GM19239 (cell line): ENCODE measurements around the gene ENPP1.
"Not testable (repeated sequence)": the region's sequence is repeated elsewhere in the genome, so short reads cannot be mapped to it uniquely, and the experiment has no call there.

Experiments used
- DNase-seq: peaks from one replicate; pipeline ENCODE4 v3.0.0; 2011; ENCODE audit warnings: low spot score; ENCODE audit not compliant: insufficient read length
- FAIRE-seq: peaks from 2 replicates; lab custom pipeline; 2011; peaks lifted over from hg19 to GRCh38; lab: Jason Lieb, UNC

ENPP1 gene

GRCh38 chr6:131859658-131860057, 51.8 kb downstream of the ENPP1 start:
- not testable (repeated sequence) for FAIRE-seq, DNase-seq

GRCh38 chr6:131861381-131861780, 53.6 kb downstream of the ENPP1 start:
- no peak for DNase-seq
- no peak for FAIRE-seq

GRCh38 chr6:131862476-131862875, 54.7 kb downstream of the ENPP1 start:
- DNase-seq (no peak), FAIRE-seq (no peak)

DNA sequence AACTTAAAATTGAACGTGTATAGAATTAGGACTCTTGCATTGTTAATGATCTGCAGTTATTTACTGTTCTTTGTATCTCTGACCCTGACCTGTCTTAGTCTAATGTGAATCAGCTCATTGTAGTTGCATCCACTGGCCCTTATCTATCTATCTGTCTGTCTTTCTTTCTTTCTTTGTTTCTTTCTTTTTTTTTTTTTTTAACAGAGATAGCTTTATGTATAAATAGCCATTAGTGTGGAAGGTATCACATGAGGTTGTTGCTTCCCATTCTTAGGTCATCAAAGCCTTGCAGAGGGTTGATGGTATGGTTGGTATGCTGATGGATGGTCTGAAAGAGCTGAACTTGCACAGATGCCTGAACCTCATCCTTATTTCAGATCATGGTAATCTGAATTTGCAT, 59.9 kb downstream of the ENPP1 start:
- FAIRE-seq (no peak), DNase-seq (no peak)

- no peak for DNase-seq
- FAIRE-seq = no peak
Measured at GRCh38 chr6:131868836-131869235, 61.0 kb downstream of the ENPP1 start.

DNA sequence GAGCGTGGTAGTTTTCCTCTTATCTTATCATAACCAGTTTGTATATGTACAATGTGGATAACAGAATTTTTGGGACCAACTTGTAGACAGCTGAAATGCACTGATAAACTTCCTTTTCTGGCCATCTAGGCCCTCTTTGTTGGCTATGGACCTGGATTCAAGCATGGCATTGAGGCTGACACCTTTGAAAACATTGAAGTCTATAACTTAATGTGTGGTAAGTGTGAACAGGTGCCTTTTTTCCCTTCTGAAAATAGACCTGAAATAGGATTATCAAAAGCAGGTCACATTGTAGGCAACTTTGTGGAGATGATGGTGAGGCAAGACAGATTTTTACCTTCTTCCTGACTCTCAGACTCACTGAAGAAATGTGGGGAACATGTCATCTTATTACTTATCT, 67.8 kb downstream of the ENPP1 start:
- no peak for FAIRE-seq
- no peak for DNase-seq

- DNase-seq = no peak
- FAIRE-seq = no peak
Measured at GRCh38 chr6:131876545-131876944, 68.7 kb downstream of the ENPP1 start.

GRCh38 chr6:131877999-131878789, 70.4 kb downstream of the ENPP1 start:
- FAIRE-seq (no peak), DNase-seq (no peak)

GRCh38 chr6:131883016-131883415, 75.2 kb downstream of the ENPP1 start:
- no peak for DNase-seq
- no peak for FAIRE-seq

- FAIRE-seq (no peak), DNase-seq (no peak)
Measured at GRCh38 chr6:131885237-131885636, 77.4 kb downstream of the ENPP1 start.

GRCh38 chr6:131886517-131886916, 78.7 kb downstream of the ENPP1 start:
- DNase-seq = no peak
- no peak for FAIRE-seq

- no peak for FAIRE-seq
Measured at GRCh38 chr6:131890091-131890490, 82.3 kb downstream of the ENPP1 start.

GRCh38 chr6:131893198-131893597, 85.4 kb downstream of the ENPP1 start:
- DNase-seq = no peak
- no peak for FAIRE-seq

More at GRCh38 chr6:131890091-131890490, 82.3 kb downstream of the ENPP1 start:
- DNase-seq = no peak

GRCh38 chr6:131894493-131895424, 86.9 kb downstream of the ENPP1 start:
- FAIRE-seq = no peak
- no peak for DNase-seq

- no peak for FAIRE-seq
Measured at GRCh38 chr6:131897050-131897435, 89.2 kb downstream of the ENPP1 start.

GRCh38 chr6:131897621-131898020, 89.8 kb downstream of the ENPP1 start:
- FAIRE-seq (no peak), DNase-seq (no peak)

More at GRCh38 chr6:131897050-131897435, 89.2 kb downstream of the ENPP1 start:
- no peak for DNase-seq

- DNase-seq = no peak
- FAIRE-seq = no peak
Measured at GRCh38 chr6:131898718-131899117, 90.9 kb downstream of the ENPP1 start.

DNA sequence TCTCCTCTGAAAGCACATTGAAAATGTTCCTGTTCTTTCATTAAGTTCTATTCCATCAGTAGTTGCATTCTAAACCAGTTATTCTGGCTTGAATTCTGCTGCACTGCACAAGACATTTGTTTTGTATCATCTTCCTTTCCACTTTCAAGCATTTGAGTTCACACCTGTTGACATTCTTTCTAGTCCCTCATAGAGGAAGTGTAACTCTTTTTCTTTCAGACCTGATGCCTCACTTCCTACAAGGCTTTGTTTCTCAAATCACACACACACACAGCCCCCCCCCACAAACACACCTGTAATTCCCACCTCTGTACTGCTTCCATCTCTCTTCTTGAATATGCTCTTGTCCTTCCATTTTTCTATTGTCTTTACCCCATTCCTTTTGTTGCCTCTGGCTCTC, 92.4 kb downstream of the ENPP1 start:
- DNase-seq = no peak
- no peak for FAIRE-seq

GRCh38 chr6:131901326-131901873, 93.6 kb downstream of the ENPP1 start:
- DNase-seq, FAIRE-seq: not testable (repeated sequence)

DNA sequence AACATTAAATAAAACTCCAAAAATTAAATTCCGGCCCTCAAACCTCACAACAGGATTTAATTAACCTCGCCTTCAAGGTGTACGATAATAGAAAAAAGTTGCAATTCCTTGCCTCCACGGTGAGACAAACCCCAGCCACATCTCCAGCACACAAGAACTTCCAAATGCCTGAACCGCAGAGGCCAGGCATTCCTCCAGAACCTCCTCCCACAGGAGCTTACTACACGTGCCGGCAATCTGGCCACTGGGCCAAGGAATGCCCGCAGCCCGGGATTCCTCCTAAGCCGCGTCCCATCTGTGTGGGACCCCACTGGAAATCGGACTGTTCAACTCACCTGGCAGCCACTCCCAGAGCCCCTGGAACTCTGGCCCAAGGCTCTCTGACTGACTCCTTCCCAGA, 95.9 kb downstream of the ENPP1 start:
- not testable (repeated sequence) for FAIRE-seq, DNase-seq

- not testable (repeated sequence) for DNase-seq, FAIRE-seq
Measured at GRCh38 chr6:131908787-131909186, 101.0 kb downstream of the ENPP1 start.
